Stimulated activated CD8-positive, alpha-beta memory T cell treated with anti-CD3 and anti-CD28 coated beads, Interleukin-2, amount 100 ng/mL, for 1 hour (primary cell): ENCODE results near the gene MSGN1.
"Not testable (repeated sequence)": the region's sequence is repeated elsewhere in the genome, so short reads cannot be mapped to it uniquely, and the experiment has no call there.

Experiments
- DNase-seq, 2 donors: peaks; one replicate each; pipeline ENCODE4 v3.0.0-alpha.2; 2020; ENCODE audit warnings: low read depth in 2 of 2

MSGN1 gene

GRCh38 chr2:17805166-17805565, 11.1 kb upstream of the MSGN1 start:
- DNase-seq = no peak

DNA sequence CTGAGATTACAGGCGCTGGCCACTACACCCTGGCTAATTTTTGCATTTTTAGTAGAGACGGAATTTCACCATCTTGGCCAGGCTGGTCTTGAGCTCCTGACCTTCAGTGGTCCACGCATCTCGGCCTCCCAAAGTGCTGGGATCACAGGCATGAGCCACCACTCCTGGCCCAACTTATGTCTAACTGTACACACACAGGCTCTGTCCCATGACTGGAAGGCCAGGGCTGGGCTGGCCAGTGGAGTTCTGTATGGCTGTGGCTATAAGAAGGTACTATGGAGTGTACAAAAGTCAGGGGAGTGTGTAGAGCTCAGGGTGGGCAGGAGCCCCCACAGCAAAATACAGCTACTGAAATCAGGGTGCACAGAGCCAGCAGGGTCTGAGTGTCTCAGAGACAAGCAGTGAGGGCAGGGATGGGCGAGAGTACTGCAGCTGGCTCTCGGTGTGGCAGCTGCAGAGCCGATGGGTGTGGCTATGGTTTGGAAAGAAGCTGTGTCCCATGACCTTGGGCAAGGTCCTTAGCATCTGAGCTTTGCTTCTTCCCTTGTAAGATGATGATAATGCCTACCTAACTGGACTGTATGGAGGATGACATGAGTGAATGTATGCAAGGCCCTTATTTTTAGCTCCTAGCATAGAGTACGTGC, 10.4 kb upstream of the MSGN1 start:
- no peak for DNase-seq

- DNase-seq = no peak
Measured at GRCh38 chr2:17813010-17813741, 3.1 kb upstream of the MSGN1 start.

- DNase-seq = no peak
Measured at GRCh38 chr2:17813742-17814473, 2.4 kb upstream of the MSGN1 start.

DNA sequence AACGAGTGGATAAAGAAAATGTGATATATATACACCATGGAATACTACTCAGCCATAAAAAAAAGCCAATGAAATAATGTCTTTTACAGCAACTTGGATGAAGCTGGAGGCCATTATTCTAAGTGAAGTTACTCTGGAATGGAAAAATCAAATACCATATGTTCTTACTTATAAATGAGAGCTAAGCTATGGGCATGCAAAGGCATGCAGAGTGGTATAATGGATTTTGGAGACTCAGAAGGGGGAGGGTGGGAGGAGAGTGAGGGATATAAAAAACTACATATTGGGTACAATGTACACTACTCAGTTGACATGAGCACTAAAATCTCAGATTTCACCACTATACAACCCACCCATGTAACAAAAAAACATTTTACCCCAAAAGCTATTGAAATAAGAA, 1.7 kb upstream of the MSGN1 start:
- DNase-seq = no peak

- no peak for DNase-seq
Measured at GRCh38 chr2:17815468-17816184, 634 bp upstream of the MSGN1 start.

- DNase-seq = no peak
Measured at GRCh38 chr2:17818235-17818815, 2.1 kb downstream of the MSGN1 start.

DNA sequence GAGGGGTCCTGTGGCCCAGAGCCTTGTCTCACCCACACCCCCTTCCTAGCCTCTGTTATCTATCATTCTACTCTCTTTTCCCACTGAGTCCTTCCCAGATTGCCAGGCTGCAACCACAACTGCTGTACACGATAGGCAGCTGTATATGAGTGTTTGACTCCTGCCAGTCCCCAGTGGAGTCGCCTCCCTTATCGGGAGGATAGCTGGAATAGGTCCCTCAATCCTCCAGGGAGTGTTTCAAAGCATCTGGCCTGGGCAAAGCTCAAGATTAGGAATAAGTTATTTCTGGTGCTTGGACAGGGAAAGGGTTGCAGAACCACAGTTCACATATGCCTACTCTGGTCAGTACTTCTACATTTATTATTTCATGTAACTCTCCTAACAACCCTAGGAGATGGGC, 4.8 kb downstream of the MSGN1 start:
- DNase-seq = no peak

GRCh38 chr2:17821535-17822444, 5.5 kb downstream of the MSGN1 start:
- DNase-seq = no peak

GRCh38 chr2:17822445-17823117, 6.3 kb downstream of the MSGN1 start:
- no peak for DNase-seq

DNA sequence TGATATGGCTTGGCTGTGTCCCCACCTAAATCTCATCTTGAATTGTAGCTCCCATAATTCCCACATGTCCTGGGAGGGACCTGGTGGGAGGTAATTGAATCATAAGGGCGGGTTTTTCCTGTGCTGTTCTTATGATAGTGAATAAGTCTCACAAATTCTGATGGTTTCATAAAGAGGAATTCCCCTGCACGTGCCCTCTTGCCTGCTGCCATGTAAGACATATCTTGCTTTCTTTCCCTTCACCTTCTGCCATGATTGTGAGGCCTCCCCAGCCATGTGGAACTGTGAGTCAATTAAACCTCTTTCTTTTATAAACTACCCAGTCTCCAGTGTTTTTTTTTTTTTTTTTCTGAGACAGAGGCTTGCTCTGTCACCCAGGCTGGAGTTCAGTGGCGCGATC, 7.4 kb downstream of the MSGN1 start:
- DNase-seq = not testable (repeated sequence)

DNA sequence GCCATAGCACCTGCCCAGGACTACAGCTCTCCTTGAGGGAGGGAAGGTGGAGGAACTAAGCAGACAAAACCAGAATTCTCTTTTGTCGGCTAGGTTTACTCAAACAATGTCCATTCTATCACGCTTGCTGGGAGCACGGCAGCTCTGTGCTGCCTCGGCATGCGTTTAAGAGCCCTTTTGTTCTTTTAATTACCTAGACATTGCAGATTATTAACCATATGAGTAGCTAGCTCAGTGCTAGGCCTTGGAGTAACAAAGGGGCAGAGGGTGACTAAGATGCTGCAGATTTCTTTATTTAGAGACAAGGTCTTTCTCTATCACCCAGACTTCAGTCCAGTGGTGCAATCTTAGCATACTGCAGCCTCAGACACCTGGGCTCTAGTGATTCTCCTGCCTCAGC, 11.1 kb downstream of the MSGN1 start:
- no peak for DNase-seq

- DNase-seq = no peak
Measured at GRCh38 chr2:17827785-17828184, 11.5 kb downstream of the MSGN1 start.

DNA sequence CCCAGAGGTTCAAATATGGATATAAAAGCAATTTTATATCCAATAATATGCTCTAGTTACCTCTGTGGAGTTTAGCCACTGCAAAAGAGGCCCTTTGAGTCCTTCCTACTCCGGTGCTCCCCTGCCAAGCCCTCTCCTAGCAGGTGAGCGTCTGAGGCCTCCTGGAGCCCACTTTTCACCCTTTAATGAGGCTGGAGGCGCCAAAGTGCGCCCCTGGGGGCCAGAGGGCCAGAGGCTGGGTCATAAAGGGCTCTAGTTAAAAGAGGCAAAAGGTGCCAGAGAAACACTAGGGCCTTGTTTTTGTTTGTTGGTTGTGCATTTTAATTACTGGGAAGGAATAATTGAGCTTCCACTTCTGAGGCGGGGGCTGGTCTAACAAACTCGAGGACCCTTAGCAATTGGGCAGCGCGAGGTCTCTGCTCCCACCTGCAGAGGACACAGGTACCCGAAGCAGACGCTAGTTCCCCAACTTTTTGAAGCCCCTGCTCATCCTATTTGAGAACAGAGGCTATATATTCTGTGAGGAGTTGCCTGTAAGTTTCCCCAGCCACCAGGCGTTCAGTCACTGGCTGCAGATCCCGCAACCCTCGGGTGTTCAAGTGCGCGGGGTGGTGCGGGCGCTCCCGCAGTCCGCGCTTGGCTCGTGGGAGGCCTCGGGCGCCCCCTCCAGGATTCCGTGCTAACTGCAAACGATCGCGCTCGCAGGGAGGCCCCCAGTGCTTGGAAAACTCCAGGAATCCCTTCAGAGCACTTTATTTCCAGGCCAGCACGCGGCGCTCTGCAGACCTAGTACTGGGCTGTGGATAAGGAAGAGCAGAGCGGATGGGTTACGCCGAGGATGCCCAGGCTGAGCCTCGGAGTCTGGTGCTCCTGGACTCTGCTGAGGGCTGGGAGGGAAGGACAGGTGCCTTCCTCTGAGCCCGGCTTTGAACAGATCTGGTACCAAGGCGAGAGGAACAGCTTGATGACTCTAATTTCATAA, 14.1 kb downstream of the MSGN1 start:
- no peak for DNase-seq

DNA sequence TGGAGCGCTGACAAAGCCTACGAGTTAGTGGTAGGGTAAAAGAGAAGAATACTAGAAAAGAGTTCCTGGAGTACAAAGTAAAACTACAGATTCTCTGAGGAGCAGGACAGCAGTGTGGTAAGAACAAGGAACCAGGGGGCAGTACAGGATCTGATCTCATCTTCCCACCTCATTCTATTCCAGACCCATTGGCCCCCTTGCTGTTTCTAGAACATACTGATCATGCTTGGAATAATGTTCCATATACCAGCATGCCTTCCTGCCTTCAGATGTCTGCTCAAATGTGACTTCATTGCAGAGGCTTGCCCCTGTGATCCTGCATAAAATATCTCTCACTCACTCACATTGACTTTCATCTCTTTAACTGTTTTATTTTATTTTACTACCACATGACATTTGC, 19.3 kb downstream of the MSGN1 start:
- no peak for DNase-seq

GRCh38 chr2:17839959-17840358, 23.7 kb downstream of the MSGN1 start:
- no peak for DNase-seq

- DNase-seq = no peak
Measured at GRCh38 chr2:17843457-17843856, 27.2 kb downstream of the MSGN1 start.

GRCh38 chr2:17845806-17846205, 29.5 kb downstream of the MSGN1 start:
- no peak for DNase-seq

DNA sequence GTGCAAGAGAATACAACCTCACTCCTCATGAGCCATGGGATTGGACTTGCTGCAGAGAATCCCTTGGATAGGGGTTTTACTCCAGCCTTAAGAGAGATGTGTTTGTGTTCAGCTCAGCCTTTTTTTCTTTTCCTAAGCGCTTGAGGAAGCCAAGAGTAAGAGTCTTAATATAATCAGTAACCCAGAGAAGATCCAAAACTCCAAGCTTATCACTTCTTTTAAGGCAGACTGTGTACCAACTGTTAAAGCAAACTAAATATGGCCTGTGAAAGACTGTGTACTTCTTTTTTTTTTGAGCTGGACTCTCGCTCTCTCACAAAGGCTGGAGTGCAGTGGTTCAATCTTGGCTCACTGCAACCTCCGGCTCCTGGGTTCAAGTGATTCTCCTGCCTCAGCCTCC, 30.4 kb downstream of the MSGN1 start:
- DNase-seq = no peak
